HG03558 (cell line): ENCODE data around the gene TBC1D16.
"Not testable (repeated sequence)": the region's sequence is repeated elsewhere in the genome, so short reads cannot be mapped to it uniquely, and the experiment has no call there.

ENCODE experiments used
- ATAC-seq: cut with Tn5 transposase; IDR thresholded peaks from one replicate; pipeline ENCODE4 v1.9.1; 2021; ENCODE audit warnings: moderate number of reproducible peaks; ENCODE audit not compliant: unreplicated experiment; ENCODE audit errors: extremely low read depth

Gene TBC1D16

GRCh38 chr17:80053102-80053501 is 17.4 kb upstream of the TBC1D16 start:
- ATAC-seq = no peak

DNA sequence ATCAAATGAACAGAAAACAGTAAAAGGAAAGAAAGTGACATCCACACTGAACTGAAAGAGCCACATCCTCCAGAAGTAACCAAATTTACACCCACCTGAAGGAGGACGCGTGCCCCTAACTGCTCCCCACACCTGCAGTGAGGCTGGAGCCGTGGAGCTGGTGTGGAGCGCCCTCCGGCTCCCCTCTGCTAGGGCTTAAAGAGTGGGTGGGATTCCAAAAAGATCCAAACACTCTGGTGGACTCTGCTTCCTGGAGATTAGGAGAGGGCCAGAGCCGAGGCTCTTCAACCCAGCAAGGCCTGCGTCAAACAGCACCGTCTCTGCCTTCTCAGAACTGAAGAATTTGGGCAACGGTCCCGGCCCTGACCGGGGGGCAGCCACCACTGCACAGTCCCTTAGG is 16.0 kb upstream of the TBC1D16 start:
- ATAC-seq = no peak

- ATAC-seq = no peak
Measured at GRCh38 chr17:80050706-80051105, 15.0 kb upstream of the TBC1D16 start.

DNA sequence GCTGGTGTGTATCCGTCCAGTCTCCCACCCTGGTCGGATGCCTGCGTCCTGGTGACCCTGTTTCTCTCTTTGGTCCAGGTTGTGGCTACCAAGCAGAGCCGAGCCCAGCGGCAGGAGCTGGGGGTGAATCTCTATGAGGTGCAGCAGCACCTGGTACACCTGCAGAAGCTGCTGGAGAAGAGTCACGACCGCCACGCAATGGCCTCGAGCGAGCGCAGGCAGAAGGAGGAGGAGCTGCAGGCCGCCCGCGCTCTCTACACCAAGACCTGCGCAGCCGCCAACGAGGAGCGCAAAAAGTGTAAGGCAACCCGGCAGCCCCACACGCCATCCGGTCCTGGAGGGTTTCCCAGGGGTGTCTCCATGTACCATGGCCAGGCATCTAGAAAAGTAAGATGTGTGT is 14.3 kb upstream of the TBC1D16 start:
- ATAC-seq = no peak

DNA sequence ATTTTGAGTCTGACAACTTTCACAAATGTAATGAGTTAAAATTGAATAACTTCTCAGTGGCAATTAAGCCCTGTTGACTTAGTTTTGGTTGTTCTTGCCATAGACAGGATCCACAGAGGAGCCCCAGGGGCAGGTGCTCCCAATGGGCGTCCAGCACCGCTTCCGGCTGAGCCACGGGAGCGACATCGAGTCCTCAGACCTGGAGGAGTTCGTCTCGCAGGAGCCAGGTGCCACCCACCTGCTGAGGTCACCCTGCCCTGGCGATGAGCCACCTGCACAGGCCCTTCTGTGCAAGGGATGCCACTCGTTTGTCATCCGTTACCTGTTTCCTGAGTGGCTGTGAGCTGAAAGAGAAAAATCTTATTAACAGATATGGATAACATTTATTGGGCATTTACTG is 11.5 kb upstream of the TBC1D16 start:
- no peak for ATAC-seq

- ATAC-seq = not testable (repeated sequence)
Measured at GRCh38 chr17:80046709-80047108, 11.0 kb upstream of the TBC1D16 start.

- no peak for ATAC-seq
Measured at GRCh38 chr17:80045703-80046102, 10.0 kb upstream of the TBC1D16 start.

DNA sequence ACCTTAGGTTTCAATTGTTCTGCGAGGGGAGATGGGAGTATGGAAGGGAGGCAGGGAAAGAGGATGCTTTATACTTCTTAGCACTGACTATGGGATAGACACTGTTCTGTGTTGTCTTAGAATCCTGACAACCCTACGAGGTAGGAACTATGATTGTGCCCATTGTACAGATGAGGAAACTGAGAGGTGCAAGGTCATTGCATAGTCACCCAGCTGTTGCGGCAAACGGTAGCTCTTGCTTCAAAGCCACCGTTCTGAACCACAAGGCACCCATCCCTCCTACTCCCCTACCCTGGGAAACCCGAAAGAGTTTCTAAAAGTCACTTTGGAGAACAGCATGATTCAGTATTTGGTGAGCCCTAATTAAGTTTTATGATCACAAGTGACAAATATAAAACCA is 8.3 kb upstream of the TBC1D16 start:
- ATAC-seq = no peak

DNA sequence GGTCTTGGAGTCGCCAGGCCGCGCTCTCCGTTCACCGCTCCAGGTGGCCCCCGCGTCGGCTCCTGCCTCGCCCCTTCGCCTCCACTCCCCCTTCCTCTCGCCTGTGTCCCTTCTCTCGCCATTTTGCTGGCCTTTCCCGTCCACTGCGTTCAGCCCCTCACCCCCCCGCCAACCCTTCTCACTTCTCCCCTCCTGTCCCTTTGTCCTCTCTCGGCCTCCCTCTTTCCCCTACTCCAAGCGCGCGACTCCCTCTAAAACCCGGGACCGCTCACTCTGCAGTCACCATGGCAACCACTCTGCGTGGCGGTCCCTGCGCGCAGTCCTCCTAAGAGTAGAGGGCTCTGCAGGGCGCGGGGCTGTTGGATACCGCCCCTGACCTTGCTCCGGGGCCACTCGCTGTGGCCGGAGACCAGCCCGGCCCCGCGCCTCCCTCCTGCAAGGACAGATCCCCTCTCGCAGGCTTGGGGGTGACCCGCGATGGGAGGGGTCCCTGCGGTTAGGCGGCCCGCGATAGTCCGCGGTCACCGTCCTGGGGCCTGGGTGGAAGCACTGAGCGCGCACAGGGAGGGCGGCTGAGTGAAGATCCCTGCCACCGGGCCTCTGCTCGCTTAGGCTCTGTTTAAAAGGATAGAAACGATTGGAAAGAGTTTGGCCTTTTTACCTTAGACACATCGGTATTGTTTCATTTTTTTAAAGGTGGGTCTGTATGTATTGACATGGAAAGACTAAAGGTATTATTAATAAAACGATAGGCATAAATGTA is 1.2 kb upstream of the TBC1D16 start:
- ATAC-seq = no peak

- ATAC-seq = no peak
Measured at GRCh38 chr17:80035937-80036714, 454 bp upstream of the TBC1D16 start, which contains the start of gene CCDC40. Gene CCDC40 (plus strand): TSS chr17:80036642. CDS start chr17:80036663, 21 bp downstream.

GRCh38 chr17:80034791-80035686 is 633 bp downstream of the TBC1D16 start:
- no peak for ATAC-seq

DNA sequence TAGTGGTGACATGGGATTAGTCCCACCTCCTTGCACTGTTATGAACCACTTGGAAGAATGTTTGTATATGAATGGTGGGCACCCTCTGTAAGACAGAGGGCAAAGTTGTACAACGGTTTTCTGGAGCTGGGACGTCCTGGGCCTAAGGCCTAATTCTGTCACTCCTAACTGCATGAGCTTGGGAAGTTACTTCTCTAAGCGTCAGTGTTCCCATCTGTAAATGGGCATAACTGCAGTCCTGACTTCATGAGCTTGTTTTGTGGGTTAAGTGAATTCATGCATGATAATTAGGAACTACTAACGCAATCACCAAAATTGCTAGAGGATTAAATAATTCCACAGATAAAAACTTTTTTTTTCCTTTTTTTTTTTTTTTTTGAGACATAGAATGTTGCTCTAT is 1.8 kb downstream of the TBC1D16 start:
- no peak for ATAC-seq

DNA sequence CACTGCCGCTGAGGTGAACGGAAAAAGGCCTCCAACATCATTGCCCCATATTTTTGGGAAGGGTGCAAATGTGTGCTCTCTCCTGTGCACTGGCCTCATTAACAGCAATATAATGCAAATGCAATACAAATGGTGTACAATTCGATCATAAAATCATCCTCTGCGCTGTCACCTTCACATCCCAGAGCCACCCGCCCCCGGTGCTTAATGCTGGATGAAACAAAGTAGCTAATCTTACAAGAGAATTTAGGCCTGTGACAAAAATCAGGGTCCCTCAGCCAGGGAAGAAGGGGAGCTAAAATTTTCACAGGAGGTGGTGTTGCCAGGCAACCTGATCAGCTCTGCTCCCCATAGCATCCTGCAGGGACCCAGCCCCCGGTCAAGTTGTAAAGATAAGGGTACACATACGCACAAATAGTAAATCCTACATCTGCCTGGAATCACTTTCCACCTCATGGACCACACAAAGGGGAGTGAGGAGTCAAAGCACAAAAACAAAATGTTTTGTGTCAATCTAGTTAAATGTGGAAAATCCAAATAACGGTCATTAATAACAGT is 3.0 kb downstream of the TBC1D16 start:
- no peak for ATAC-seq

- no peak for ATAC-seq
Measured at GRCh38 chr17:80031691-80032430, 3.8 kb downstream of the TBC1D16 start.

DNA sequence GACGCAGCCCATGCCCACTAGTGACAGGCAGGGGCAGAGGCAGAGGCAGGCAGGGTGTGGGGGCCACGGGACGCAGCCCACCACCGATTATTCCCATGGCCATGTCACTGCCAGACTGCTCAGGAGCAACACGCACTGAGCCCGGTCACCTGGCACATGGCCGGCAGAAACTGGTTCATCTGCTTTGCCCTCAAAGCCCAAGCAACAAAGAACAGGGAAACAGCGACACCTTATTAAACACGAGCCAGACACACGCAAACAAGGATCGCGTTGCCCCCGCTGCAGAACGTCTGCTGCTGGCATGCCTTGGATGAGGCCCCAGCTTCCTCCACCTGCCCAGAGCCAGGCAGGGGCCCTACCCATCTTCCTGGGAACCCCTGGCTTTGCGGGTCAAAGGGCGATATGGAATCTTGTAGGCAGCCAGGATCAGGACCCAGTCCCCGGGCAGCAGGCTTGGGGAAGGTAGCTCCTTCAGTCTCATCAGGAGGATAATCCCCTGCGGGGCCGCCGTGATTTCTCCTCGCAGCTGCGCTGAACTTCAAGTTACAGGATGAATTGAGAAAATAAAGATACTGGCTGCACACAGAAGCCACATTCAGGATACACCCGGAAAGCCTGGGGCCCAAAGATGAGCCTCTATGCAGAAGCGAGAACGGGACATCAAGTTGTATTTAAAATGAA is 4.8 kb downstream of the TBC1D16 start:
- ATAC-seq = no peak

- no peak for ATAC-seq
Measured at GRCh38 chr17:80029258-80029974, 6.3 kb downstream of the TBC1D16 start.

- ATAC-seq = no peak
Measured at GRCh38 chr17:80028030-80028429, 7.6 kb downstream of the TBC1D16 start.

GRCh38 chr17:80027043-80027435 is 8.6 kb downstream of the TBC1D16 start:
- ATAC-seq = no peak
